Gastroesophageal sphincter (tissue), 4 donors: ENCODE measurements around the gene EML4. TPM values are rescaled to one million over a fixed set of nuclear protein-coding genes. Genes with fewer than 3 reads are reported as not detected.
A peak's percentile ranks its signal among the peaks of the same experiment; 100 is the strongest.
"Not testable (repeated sequence)": the region's sequence is repeated elsewhere in the genome, so short reads cannot be mapped to it uniquely, and the experiment has no call there.

Experiments used
- ATAC-seq: fragments of 150-250 bp; one replicate; pipeline ENCODE4 v1.9.1; 2016; ENCODE audit warnings: mild to moderate bottlenecking, moderate library complexity
- H3K27ac ChIP-seq, 4 donors: fragments of 200-600 bp; sonication (generic) in 3 of 4; 1 replicate in 3 of 4; 2 replicates in 1 of 4; pipeline ENCODE4 v1.5.1; 2016 to 2019
- H3K27me3 ChIP-seq: fragments of 200-600 bp; sonication (generic); one replicate; pipeline ENCODE4 v1.5.1; 2019
- H3K36me3 ChIP-seq, 2 donors: fragments of 200-600 bp; sonication (generic); one replicate each; pipeline ENCODE4 v1.5.1; 2019; ENCODE audit warnings: control low read depth in 1 of 2
- H3K4me1 ChIP-seq, 3 donors: fragments of 200-600 bp; sonication (generic); 1 replicate in 2 of 3; 2 replicates in 1 of 3; pipeline ENCODE4 v1.5.1; 2016 to 2019; ENCODE audit warnings: control low read depth in 2 of 3
- H3K4me3 ChIP-seq, 2 donors: fragments of 200-600 bp; sonication (generic); one replicate each; pipeline ENCODE4 v1.5.1; 2019; ENCODE audit warnings: mild to moderate bottlenecking in 1 of 2, moderate library complexity in 1 of 2
- H3K9me3 ChIP-seq, 3 donors: fragments of 200-600 bp; sonication (generic); one replicate each; pipeline ENCODE4 v1.5.1; 2017 to 2019; ENCODE audit warnings: control low read depth in 2 of 3
- EP300 ChIP-seq: sonication (generic); formaldehyde crosslinking; IDR thresholded peaks from one replicate; pipeline ENCODE4 v1.6.1; 2017; ENCODE audit warnings: antibody characterized with exemption, mild to moderate bottlenecking
- POLR2A ChIP-seq, 2 donors: fragments of 450-650 bp; IDR thresholded peaks; one replicate each; pipeline ENCODE4 v1.6.1; 2017; ENCODE audit warnings: antibody characterized with exemption in 2 of 2, mild to moderate bottlenecking in 2 of 2, moderate library complexity in 1 of 2
- POLR2AphosphoS5 ChIP-seq: sonication (generic); formaldehyde crosslinking; IDR thresholded peaks from one replicate; pipeline ENCODE4 v1.6.1; 2017; ENCODE audit warnings: antibody characterized with exemption
- WGBS, 2 donors: methylation state at CpG; one replicate each; pipeline ENCODE4 v1.1.5; 2018; ENCODE audit warnings: low coverage in 1 of 2; 5-methylcytosine and 5-hydroxymethylcytosine counted together
- total RNA-seq, 4 donors: library from RNA; depleted of rRNA; stranded (reverse); fragments of >200 nt; gene quantifications; one replicate each; pipeline ENCODE4 v1.1.0, GENCODE V29; 2016
- TF ChIP-seq, protein P1 (sequence below), 4 experiments: fragments of 200-600 bp in 2 of 4; fragments of 450-650 bp in 2 of 4; sonication (generic) in 1 of 4; IDR thresholded peaks; one replicate each; pipeline ENCODE4 v1.5.1; 2017 to 2019; ENCODE audit warnings: antibody characterized with exemption in 4 of 4, mild to moderate bottlenecking in 2 of 4, moderate library complexity in 2 of 4

Gene EML4
- total RNA-seq, 4 donors from 2014 or later = 18.5 to 31.4 (median 23.7) TPM

DNA sequence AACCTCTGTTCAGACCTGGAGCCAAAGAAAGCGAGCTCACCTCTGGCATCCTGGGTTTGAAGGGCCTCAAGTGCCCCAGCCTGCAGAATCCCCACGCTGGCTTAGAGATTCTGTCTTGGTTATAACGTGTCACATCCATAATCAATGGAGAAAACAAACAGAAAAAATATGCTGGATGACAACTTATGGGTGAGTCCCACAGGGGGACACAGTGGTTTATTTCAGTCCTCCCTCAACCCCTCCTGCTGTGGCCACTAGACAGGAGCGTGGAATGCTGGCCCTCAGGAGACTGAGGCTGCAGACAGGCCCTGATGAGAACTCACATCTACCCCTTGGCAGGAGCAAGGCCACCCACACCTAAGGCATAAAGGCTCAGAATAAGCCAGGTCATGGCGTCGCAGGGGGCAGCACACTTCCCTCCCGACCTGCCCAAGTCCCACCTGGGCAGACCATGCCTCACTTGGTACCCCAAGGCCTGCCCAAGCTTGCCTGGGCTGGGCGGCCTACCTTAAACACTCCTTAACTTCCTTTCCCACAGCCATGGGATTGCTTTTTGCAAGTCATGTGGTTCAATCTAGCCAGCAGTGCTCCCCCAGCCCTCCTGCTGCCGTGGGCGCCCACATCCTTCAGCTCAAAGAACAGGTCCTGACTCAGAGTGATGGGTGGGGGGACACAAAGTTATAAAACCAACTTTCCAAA lies 171.9 kb downstream of the EML4 start:
- Histone ChIP-seq H3K27me3 (no peaks in the 10 kb centered on the region), H3K27ac (no peak overlapping the region), H3K36me3 (peaks cover 0 to 68% of the 10 kb centered on the region in 2 donors), H3K4me3 (no peak overlapping the region), H3K9me3 (no peaks in the 10 kb centered on the region), H3K4me1 (peaks cover 0 to 27% (median 9%) of the 10 kb centered on the region in 3 donors)
- no peak for TF ChIP-seq EP300
- TF ChIP-seq, protein P1, sequence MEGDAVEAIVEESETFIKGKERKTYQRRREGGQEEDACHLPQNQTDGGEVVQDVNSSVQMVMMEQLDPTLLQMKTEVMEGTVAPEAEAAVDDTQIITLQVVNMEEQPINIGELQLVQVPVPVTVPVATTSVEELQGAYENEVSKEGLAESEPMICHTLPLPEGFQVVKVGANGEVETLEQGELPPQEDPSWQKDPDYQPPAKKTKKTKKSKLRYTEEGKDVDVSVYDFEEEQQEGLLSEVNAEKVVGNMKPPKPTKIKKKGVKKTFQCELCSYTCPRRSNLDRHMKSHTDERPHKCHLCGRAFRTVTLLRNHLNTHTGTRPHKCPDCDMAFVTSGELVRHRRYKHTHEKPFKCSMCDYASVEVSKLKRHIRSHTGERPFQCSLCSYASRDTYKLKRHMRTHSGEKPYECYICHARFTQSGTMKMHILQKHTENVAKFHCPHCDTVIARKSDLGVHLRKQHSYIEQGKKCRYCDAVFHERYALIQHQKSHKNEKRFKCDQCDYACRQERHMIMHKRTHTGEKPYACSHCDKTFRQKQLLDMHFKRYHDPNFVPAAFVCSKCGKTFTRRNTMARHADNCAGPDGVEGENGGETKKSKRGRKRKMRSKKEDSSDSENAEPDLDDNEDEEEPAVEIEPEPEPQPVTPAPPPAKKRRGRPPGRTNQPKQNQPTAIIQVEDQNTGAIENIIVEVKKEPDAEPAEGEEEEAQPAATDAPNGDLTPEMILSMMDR (IDR thresholded peaks at IDR 0.05) = no peak
- TF ChIP-seq POLR2A (IDR thresholded peaks at IDR 0.05) = no peak
- no peak for TF ChIP-seq POLR2AphosphoS5
- 67 to 90% methylated on average over 1 to 4 of the region's 10 CpGs for WGBS, 2 donors
- ATAC-seq = no peak

DNA sequence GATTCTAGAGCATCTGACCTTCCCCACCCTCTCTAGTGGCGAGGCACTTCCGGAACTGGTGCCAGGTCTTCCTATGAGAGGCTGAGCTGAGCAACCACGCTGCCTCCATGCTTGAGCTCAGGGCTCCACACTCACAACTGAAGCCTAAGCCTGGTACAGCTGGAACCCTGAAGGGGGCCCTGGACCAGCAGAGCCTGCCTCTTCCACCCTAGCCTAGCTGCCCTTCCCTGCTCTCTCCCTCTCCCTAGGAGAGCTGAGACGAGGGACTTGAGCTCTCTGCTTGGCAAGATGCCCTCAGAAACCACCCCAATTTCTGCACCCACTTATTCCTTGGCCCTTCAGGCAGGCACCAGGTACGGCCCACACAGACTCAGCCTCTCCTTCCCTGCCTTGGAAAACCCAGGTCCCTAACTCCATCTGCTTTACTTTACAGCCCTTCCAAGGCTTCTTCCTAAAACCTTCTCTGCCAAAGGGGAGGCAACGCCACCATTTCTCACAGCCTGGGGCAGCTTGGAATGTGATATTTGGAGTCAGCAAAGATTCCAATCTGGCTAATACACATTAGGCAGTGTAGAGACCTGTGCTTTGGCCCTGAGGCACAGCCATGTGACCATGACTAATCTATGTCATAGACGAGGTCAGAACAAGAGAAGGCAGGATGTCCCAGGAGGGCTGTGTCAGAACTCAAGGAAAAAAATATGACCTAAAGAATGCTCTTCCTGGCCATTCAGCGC lies 173.1 kb downstream of the EML4 start:
- Histone ChIP-seq H3K27me3 (no peaks in the 10 kb centered on the region), H3K4me1 (peaks cover 0 to 29% (median 9%) of the 10 kb centered on the region in 3 donors), H3K4me3 (no peak overlapping the region), H3K27ac (peak overlapping the region in 3 of 4 donors; percentile 10 to 64 (median 18)), H3K9me3 (no peaks in the 10 kb centered on the region), H3K36me3 (peaks cover 0 to 68% of the 10 kb centered on the region in 2 donors)
- 31 to 62% methylated on average over 5 to 6 of the region's 8 CpGs for WGBS, 2 donors
- peak; percentile 87 for ATAC-seq
- TF ChIP-seq, protein P1 (IDR thresholded peaks at IDR 0.05) = no peak
- TF ChIP-seq POLR2AphosphoS5 (peak; percentile 20), EP300 (no peak)

- no peak for ATAC-seq
- Histone ChIP-seq H3K9me3 (no peaks in the 10 kb centered on the region), H3K4me3 (no peak overlapping the region), H3K36me3 (peaks cover 0 to 67% of the 10 kb centered on the region in 2 donors), H3K27ac (peak overlapping the region in 2 of 4 donors; percentile 10 to 39), H3K27me3 (no peaks in the 10 kb centered on the region), H3K4me1 (peaks cover 0 to 29% (median 9%) of the 10 kb centered on the region in 3 donors)
- TF ChIP-seq POLR2AphosphoS5 = no peak
- TF ChIP-seq, protein P1 (IDR thresholded peaks at IDR 0.05) = no peak
- no peak for TF ChIP-seq EP300
- TF ChIP-seq POLR2A (IDR thresholded peaks at IDR 0.05) = no peak
- 39 to 80% methylated on average over 2 of the region's 11 CpGs for WGBS, 2 donors
Observed at GRCh38 chr2:42342795-42343241, 173.7 kb downstream of the EML4 start.

GRCh38 chr2:42345986-42346385 lies 176.8 kb downstream of the EML4 start:
- Histone ChIP-seq H3K27me3 (no peaks in the 10 kb centered on the region), H3K4me3 (no peak overlapping the region), H3K9me3 (no peaks in the 10 kb centered on the region), H3K36me3 (peaks cover 0 to 53% of the 10 kb centered on the region in 2 donors), H3K27ac (no peak overlapping the region), H3K4me1 (peaks cover 0 to 29% (median 9%) of the 10 kb centered on the region in 3 donors)
- TF ChIP-seq POLR2AphosphoS5 (no peak), POLR2A (IDR thresholded peaks at IDR 0.05) (no peak), EP300 (no peak)
- WGBS, 2 donors = 77 to 83% methylated on average over 3 to 4 of the region's 4 CpGs
- no peak for ATAC-seq

- H3K9me3 ChIP-seq, H3K4me3 ChIP-seq, H3K27ac ChIP-seq, ATAC-seq, H3K27me3 ChIP-seq: not testable (repeated sequence)
- 96 to 100% methylated on average over 3 to 6 of the region's 6 CpGs for WGBS, 2 donors
- Histone ChIP-seq H3K4me1 (peaks cover 0 to 20% (median 8%) of the 10 kb centered on the region in 3 donors), H3K36me3 (peaks cover 0 to 57% of the 10 kb centered on the region in 2 donors)
Observed at GRCh38 chr2:42346856-42347255, 177.7 kb downstream of the EML4 start.

DNA sequence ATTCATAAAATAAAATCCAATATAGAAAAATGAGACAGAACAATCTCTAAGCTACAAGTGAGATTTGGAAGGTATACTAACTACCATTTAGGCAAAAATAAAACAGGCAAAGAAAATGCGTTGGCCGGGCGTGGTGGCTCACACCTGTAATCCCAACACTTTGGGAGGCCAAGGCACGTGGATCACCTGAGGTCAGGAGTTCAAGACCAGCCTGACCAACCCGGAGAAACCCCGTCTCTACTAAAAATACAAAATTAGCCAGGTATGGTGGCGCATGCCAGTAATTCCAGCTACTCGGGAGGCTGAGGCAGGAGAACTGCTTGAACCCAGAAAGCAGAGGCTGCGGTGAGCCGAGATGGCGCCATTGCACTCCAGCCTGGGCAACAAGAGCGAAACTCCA lies 178.4 kb downstream of the EML4 start:
- not testable (repeated sequence) for ATAC-seq
- 95 to 100% methylated on average over 1 to 7 of the region's 12 CpGs for WGBS, 2 donors
- peaks cover 0 to 64% of the 10 kb centered on the region in 2 donors for H3K36me3 ChIP-seq

More for the DNA sequence above, 178.4 kb downstream of the EML4 start:
- H3K4me1 ChIP-seq = peaks cover 0 to 14% (median 4%) of the 10 kb centered on the region in 3 donors
- not testable (repeated sequence) for H3K4me3 ChIP-seq, H3K9me3 ChIP-seq, H3K27me3 ChIP-seq, H3K27ac ChIP-seq
